Measurements from ENCODE around the gene MCM9. TPM values are rescaled to one million over a fixed set of nuclear protein-coding genes. Genes with fewer than 3 reads are reported as not detected.
A peak's percentile ranks its signal among the peaks of the same experiment; 100 is the strongest.

Gene MCM9
- total and polyA plus RNA-seq, 2 of the 13 experiments (the other 11 are each of a cell fraction or from before 2014, with no cell fraction given) = 3.8 to 17.2 TPM

- no peak for TF ChIP-seq DZIP1 (CRISPR knock-in tag; IDR thresholded peaks at IDR 0.05)
- TF ChIP-seq TBL1XR1 (IDR thresholded peaks at IDR 0.05; ENCODE audit: borderline replicate concordance, low read length, partially characterized antibody) = no peak
- TF ChIP-seq ZNF362 (CRISPR knock-in tag; IDR thresholded peaks at IDR 0.05; ENCODE audit: borderline replicate concordance) = peak; percentile 72
- TF ChIP-seq MATR3 (CRISPR knock-in tag; IDR thresholded peaks at IDR 0.05) = no peak
- no peak for TF ChIP-seq ZNF644 (CRISPR knock-in tag; IDR thresholded peaks at IDR 0.05; ENCODE audit: low read depth)
- TF ChIP-seq ZBTB38 (CRISPR knock-in tag; IDR thresholded peaks at IDR 0.05) = no peak
- no peak for TF ChIP-seq EEA1 (CRISPR knock-in tag; IDR thresholded peaks at IDR 0.05; ENCODE audit: borderline replicate concordance)
- no peak for TF ChIP-seq ZNF235 (CRISPR knock-in tag; IDR thresholded peaks at IDR 0.05; ENCODE audit: borderline replicate concordance)
- no peak for TF ChIP-seq ZNF468 (CRISPR knock-in tag; IDR thresholded peaks at IDR 0.05)
- TF ChIP-seq PHF8 (CRISPR knock-in tag; IDR thresholded peaks at IDR 0.05) = no peak; the same call in 1 of the 2 replicates
- no peak for TF ChIP-seq ZBTB21 (CRISPR knock-in tag; IDR thresholded peaks at IDR 0.05)
- no peak for TF ChIP-seq CENPX (CRISPR knock-in tag; IDR thresholded peaks at IDR 0.05)
- TF ChIP-seq ZBTB10 (CRISPR knock-in tag; IDR thresholded peaks at IDR 0.05; ENCODE audit: borderline replicate concordance) = no peak
- TF ChIP-seq MIXL1 (CRISPR knock-in tag; IDR thresholded peaks at IDR 0.05) = no peak
- TF ChIP-seq TEAD2 (CRISPR knock-in tag; IDR thresholded peaks at IDR 0.05) = no peak
- TF ChIP-seq CREB1 (IDR thresholded peaks at IDR 0.05) = no peak
- TF ChIP-seq CREB1 (CRISPR knock-in tag; IDR thresholded peaks at IDR 0.05) = no peak; the same call in 1 of the 2 replicates
- no peak for TF ChIP-seq POLR2AphosphoS2 (IDR thresholded peaks at IDR 0.05; ENCODE audit: low read depth, low read length)
- no peak for TF ChIP-seq ZNF616 (CRISPR knock-in tag; IDR thresholded peaks at IDR 0.05; ENCODE audit: low read depth)
- no peak for TF ChIP-seq ZNF251 (CRISPR knock-in tag; IDR thresholded peaks at IDR 0.05)
- TF ChIP-seq ZNF33B (CRISPR knock-in tag; IDR thresholded peaks at IDR 0.05) = no peak
- no peak for TF ChIP-seq CHCHD3 (CRISPR knock-in tag; IDR thresholded peaks at IDR 0.05)
- no peak for TF ChIP-seq U2AF1 (optimal IDR thresholded peaks at IDR 0.05; ENCODE audit: low read depth, low read length)
- TF ChIP-seq EED (CRISPR knock-in tag; IDR thresholded peaks at IDR 0.05) = no peak
- no peak for TF ChIP-seq DBP (CRISPR knock-in tag; IDR thresholded peaks at IDR 0.05; ENCODE audit: not compliant biosample characterization)
Measured at GRCh38 chr6:118893064-118893806, 41.7 kb downstream of the MCM9 start (continued).
